ENCODE results near the gene AKR1E2. TPM values are rescaled to one million over a fixed set of nuclear protein-coding genes. Genes with fewer than 3 reads are reported as not detected.

Gene AKR1E2
- total RNA-seq, 1 donor from 2014 or later: 5.9 TPM

DNA sequence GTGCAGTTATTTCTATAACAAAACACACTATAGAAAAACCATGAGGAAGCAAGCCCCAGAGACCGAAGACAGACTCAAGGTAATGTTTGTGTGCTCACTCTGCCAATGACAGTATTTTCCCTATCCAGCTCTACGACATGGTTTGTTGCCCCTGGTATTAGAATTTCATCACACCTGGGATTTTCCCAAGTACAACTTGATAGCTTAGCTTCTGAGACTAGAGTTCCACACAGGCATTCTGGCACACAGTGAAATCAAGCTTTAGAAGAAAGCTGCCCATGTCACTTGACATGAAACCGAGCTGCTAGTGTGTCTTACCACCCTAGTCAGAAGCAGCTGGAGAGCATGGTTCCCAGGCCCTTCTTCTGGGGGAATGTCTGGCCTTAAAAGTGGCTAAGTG, 44.1 kb upstream of the AKR1E2 start:
- Histone ChIP-seq H3K36me3 (no peaks in the 10 kb centered on the region), H3K9me3 (replicated peaks) (no peaks in the 10 kb centered on the region), H3K27ac (replicated peaks) (no peak overlapping the region), H3K4me1 (peaks cover 10% of the 10 kb centered on the region), H3K4me3 (no peak overlapping the region), H3K27me3 (ENCODE audit: low read depth) (no peaks in the 10 kb centered on the region)
- DNase-seq: no peak
- intact Hi-C loops (cut with micrococcal nuclease): no loop called here
- TF ChIP-seq, protein P1, sequence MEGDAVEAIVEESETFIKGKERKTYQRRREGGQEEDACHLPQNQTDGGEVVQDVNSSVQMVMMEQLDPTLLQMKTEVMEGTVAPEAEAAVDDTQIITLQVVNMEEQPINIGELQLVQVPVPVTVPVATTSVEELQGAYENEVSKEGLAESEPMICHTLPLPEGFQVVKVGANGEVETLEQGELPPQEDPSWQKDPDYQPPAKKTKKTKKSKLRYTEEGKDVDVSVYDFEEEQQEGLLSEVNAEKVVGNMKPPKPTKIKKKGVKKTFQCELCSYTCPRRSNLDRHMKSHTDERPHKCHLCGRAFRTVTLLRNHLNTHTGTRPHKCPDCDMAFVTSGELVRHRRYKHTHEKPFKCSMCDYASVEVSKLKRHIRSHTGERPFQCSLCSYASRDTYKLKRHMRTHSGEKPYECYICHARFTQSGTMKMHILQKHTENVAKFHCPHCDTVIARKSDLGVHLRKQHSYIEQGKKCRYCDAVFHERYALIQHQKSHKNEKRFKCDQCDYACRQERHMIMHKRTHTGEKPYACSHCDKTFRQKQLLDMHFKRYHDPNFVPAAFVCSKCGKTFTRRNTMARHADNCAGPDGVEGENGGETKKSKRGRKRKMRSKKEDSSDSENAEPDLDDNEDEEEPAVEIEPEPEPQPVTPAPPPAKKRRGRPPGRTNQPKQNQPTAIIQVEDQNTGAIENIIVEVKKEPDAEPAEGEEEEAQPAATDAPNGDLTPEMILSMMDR (IDR thresholded peaks at IDR 0.05; ENCODE audit: borderline replicate concordance): no peak

DNA sequence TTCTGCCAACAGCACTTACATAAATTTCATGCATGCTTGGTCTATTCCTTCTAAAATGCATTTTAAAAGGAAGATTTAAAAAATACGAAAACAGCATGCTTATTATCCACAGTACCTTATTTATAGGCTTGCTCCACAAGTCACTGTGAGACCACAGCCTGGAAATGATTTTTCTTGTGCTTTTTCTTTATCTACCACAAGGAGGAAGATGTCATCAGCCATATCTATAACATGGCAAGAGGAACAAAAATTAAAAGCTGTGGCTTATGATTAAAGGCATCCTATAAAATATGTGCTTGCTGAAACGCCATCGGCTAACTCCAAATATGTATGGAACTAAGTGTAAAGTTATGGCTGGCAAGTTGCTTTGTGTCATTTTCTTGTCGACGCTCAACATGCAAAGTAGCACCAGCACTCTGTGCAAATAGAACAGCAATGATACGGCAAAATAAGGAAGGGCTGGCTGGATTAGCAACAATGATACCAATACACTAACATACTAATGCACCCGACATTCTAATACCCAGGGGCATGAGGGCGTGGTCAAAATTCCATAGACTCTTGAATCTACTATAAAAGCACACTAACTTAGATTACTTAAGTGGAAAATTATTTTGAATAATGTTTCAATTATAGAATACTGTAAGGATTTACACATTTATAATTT, 41.2 kb upstream of the AKR1E2 start:
- intact Hi-C loops (cut with micrococcal nuclease): no loop called here
- H3K4me3 ChIP-seq: no peak overlapping the region
- no peak overlapping the region for H3K27ac ChIP-seq (replicated peaks)
- H3K36me3 ChIP-seq: no peaks in the 10 kb centered on the region
- TF ChIP-seq, protein P1 (IDR thresholded peaks at IDR 0.05; ENCODE audit: borderline replicate concordance): no peak
- no peak for DNase-seq
- peaks cover 10% of the 10 kb centered on the region for H3K4me1 ChIP-seq
- no peaks in the 10 kb centered on the region for H3K27me3 ChIP-seq (ENCODE audit: low read depth)
- no peaks in the 10 kb centered on the region for H3K9me3 ChIP-seq (replicated peaks)

DNA sequence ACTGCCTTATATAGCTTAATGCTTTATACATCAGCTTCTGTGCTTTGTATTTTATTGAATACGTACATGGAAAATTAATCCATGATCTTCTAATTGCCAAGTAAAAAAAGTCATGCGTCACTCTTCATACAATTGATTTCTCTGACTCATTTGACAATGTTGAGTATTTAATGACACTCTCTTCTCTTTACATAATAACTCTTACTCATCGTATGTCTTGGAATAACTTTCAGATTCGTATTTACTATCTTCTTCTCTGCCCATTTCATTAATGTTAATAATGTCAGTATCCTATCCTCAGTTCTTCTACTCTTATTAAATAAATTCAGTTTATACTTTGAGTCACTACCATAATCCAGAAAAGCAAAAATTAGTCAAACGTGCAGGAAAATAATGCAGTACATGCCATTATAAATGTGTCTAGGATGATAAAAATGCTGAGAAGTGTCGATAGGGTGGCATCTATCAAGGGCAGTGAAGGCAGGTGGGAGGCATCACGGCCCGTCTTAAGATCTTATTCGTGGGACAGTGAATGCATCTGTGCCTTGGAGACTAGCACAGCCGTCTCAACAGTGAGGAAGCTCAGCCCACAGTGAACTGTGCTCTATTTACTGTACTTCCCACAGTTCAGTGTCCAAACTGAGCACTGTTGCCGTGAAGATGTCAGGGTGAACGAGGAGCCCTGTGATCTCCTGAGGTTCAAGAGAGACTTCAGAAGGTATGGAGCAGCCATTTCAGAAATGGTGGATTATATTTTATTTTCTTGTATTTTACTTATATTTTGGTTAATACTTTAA, 39.8 kb upstream of the AKR1E2 start:
- TF ChIP-seq, protein P1 (IDR thresholded peaks at IDR 0.05; ENCODE audit: borderline replicate concordance): no peak
- H3K9me3 ChIP-seq (replicated peaks): no peaks in the 10 kb centered on the region
- intact Hi-C loops (cut with micrococcal nuclease): no loop called here
- H3K4me1 ChIP-seq: no peaks in the 10 kb centered on the region
- H3K27me3 ChIP-seq (ENCODE audit: low read depth): no peaks in the 10 kb centered on the region
- DNase-seq: no peak
- H3K36me3 ChIP-seq: no peaks in the 10 kb centered on the region
- H3K4me3 ChIP-seq: no peak overlapping the region
- no peak overlapping the region for H3K27ac ChIP-seq (replicated peaks)

DNA sequence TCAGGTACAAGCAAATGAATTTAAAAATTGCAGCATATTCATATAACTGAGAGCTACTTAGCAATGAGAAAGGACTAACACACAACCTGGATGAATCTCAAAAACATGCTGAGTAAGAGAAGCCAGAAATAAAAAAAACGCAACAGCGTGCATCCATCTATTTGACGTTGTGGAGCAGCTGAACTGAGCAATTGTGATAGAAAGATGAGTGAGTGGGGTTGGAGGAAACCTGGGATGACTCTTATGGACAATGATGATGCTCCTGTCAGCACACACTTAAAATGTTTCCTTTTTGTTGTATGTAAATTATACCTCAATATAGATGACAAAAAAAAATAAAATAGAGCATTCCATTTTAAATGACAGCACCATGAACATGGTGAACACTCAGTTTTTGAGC, 36.0 kb upstream of the AKR1E2 start:
- H3K27me3 ChIP-seq (ENCODE audit: low read depth): no peaks in the 10 kb centered on the region
- DNase-seq: no peak
- H3K36me3 ChIP-seq: no peaks in the 10 kb centered on the region
- no peaks in the 10 kb centered on the region for H3K4me1 ChIP-seq
- no peak overlapping the region for H3K27ac ChIP-seq (replicated peaks)
- no peaks in the 10 kb centered on the region for H3K9me3 ChIP-seq (replicated peaks)
- intact Hi-C loops (cut with micrococcal nuclease): no loop called here
- H3K4me3 ChIP-seq: no peak overlapping the region
- TF ChIP-seq, protein P1 (IDR thresholded peaks at IDR 0.05; ENCODE audit: borderline replicate concordance): no peak

DNA sequence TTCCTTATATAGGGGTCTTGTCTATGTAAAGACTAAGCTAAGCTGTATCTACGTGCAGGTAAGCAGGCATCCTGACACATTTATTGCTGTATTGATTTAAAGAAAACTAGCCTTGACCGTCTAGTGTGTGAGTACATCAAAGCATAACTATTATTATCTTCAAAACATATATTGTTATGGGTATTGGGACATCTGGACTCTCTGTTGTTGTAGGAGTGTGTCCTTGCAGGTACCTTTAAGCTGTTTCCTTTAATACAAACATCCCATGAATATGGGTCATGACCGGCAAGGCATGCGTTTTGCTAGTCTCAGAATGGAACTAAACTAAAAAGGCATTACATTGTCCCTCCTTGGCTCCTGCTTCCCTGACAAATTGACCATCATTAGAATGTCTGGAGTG, 35.1 kb upstream of the AKR1E2 start:
- Histone ChIP-seq H3K9me3 (replicated peaks) (no peaks in the 10 kb centered on the region), H3K4me1 (no peaks in the 10 kb centered on the region), H3K4me3 (no peak overlapping the region), H3K36me3 (no peaks in the 10 kb centered on the region), H3K27me3 (ENCODE audit: low read depth) (no peaks in the 10 kb centered on the region), H3K27ac (replicated peaks) (no peak overlapping the region)
- intact Hi-C loops (cut with micrococcal nuclease): no loop called here
- TF ChIP-seq, protein P1 (IDR thresholded peaks at IDR 0.05; ENCODE audit: borderline replicate concordance): no peak
- DNase-seq: no peak
